ENCODE results near the gene ZNF267. TPM values are rescaled to one million over a fixed set of nuclear protein-coding genes. Genes with fewer than 3 reads are reported as not detected.

Gene ZNF267
- total and polyA plus RNA-seq, 2 of the 8 experiments (the other 6 are each of a cell fraction or from before 2014, with no cell fraction given): 5.5 to 28.3 TPM

- H3K27ac ChIP-seq (ENCODE audit: low read depth, low read length): no peak overlapping the region
- no peak overlapping the region for H2AK5ac ChIP-seq (ENCODE audit: low read depth, low read length)
- no peaks in the 10 kb centered on the region for H3K36me3 ChIP-seq (ENCODE audit: control insufficient read depth in 2 of 4, insufficient read depth in 4 of 4, low read length in 3 of 4)
- ChIA-PET POLR2A (ENCODE audit: partially characterized antibody) (no interaction called here), CTCF (ENCODE audit: partially characterized antibody) (interaction anchor here (0.8 to 1.1 kb wide), 3 partner anchors 8 to 837 kb away, joined by 3 to 4 read pairs (median 3); no protein-coding TSS in a partner anchor)
- H3K23ac ChIP-seq (ENCODE audit: insufficient read length): no peak overlapping the region
- no peak overlapping the region for H3K4ac ChIP-seq (replicated peaks; ENCODE audit: insufficient read length, low read depth, low read length)
- no peak overlapping the region for H2BK20ac ChIP-seq (ENCODE audit: low read length)
- no peak overlapping the region for H3K4me3 ChIP-seq (ENCODE audit: extremely low read depth in 1 of 4, insufficient read depth in 2 of 4, low read depth in 3 of 4, low read length in 4 of 4)
- no peaks in the 10 kb centered on the region for H4K20me1 ChIP-seq (replicated peaks in 1 of 2; ENCODE audit: control insufficient read depth in 1 of 2, insufficient read depth in 2 of 2, low read length in 2 of 2)
- H3K18ac ChIP-seq (ENCODE audit: extremely low read depth, low read length): no peak overlapping the region
- H2AFZ ChIP-seq (ENCODE audit: low read length): no peak overlapping the region
- no peak overlapping the region for H2BK12ac ChIP-seq (ENCODE audit: low read depth, low read length)
- H4K5ac ChIP-seq (ENCODE audit: insufficient read length, low read depth, low read length): no peak overlapping the region
- FAIRE-seq: no peak
- H2BK120ac ChIP-seq (replicated peaks; ENCODE audit: low read depth, low read length): no peak overlapping the region
- H3K9me3 ChIP-seq (ENCODE audit: insufficient read depth in 2 of 2, low read depth in 1 of 2, low read length in 1 of 2): peaks cover 31% of the 10 kb centered on the region in 2 experiments
- no peaks in the 10 kb centered on the region for H3K4me1 ChIP-seq (replicated peaks in 1 of 4; ENCODE audit: control insufficient read depth in 3 of 4, insufficient read depth in 4 of 4, low read length in 3 of 4)
- no peak overlapping the region for H3K4me2 ChIP-seq (ENCODE audit: insufficient read depth in 1 of 2, low read depth in 2 of 2, low read length in 2 of 2)
- DNase-seq (ENCODE audit: low read depth in 1 of 2, low spot score in 2 of 2): no peak
- no peak overlapping the region for H2BK15ac ChIP-seq (ENCODE audit: low read length)
- 70% methylated on average over 3 of the region's 3 CpGs; no CpG with 5 or more reads in 1 of the 2 experiments for WGBS, 2 experiments (ENCODE audit: extremely low coverage in 1 of 2, insufficient coverage in 1 of 2, insufficient read length in 1 of 2, insufficient replicate concordance in 2 of 2, low coverage in 1 of 2, low lambda C conversion rate in 2 of 2, missing lambda C conversion rate in 1 of 2)
- H2BK5ac ChIP-seq (ENCODE audit: low read depth, low read length): no peak overlapping the region
- H4K8ac ChIP-seq (ENCODE audit: extremely low read depth, insufficient read depth, low read length): no peak overlapping the region
- H3K27me3 ChIP-seq (replicated peaks in 1 of 4; ENCODE audit: control insufficient read depth in 3 of 4, extremely low read depth in 1 of 4, insufficient read depth in 3 of 4, low read length in 3 of 4): no peaks in the 10 kb centered on the region
- TF ChIP-seq HDAC2 (IDR thresholded peaks at IDR 0.05; ENCODE audit: borderline replicate concordance in 1 of 2, low read depth in 2 of 2, low read length in 2 of 2) (no peak), POLR2A (IDR thresholded peaks at IDR 0.05; ENCODE audit: control extremely low read depth in 1 of 2, low read depth in 2 of 2, low read length in 2 of 2) (no peak), TAF1 (IDR thresholded peaks at IDR 0.05; ENCODE audit: low read depth, low read length) (no peak), EGR1 (IDR thresholded peaks at IDR 0.05; ENCODE audit: borderline replicate concordance, low read depth, low read length) (no peak), RNF2 (IDR thresholded peaks at IDR 0.05; ENCODE audit: borderline replicate concordance, low read depth, low read length, missing control alignments, poor library complexity, severe bottlenecking) (no peak), POU5F1 (IDR thresholded peaks at IDR 0.05; ENCODE audit: low read depth, low read length) (no peak), GTF2F1 (IDR thresholded peaks at IDR 0.05; ENCODE audit: borderline replicate concordance, low read depth, low read length) (no peak), TBP (IDR thresholded peaks at IDR 0.05; ENCODE audit: low read depth, low read length) (no peak), TCF12 (IDR thresholded peaks at IDR 0.05; ENCODE audit: low read depth, low read length) (no peak), SIRT6 (IDR thresholded peaks at IDR 0.05; ENCODE audit: low read length) (no peak)
- no peaks in the 10 kb centered on the region for H3K79me2 ChIP-seq (ENCODE audit: control insufficient read depth in 1 of 2, insufficient read depth in 2 of 2, low read length in 2 of 2)
- H3K14ac ChIP-seq (ENCODE audit: insufficient read length): no peak overlapping the region
- H3K9ac ChIP-seq (replicated peaks in 1 of 4; ENCODE audit: extremely low read depth in 1 of 4, low read depth in 3 of 4, low read length in 3 of 4): no peak overlapping the region
- no peaks in the 10 kb centered on the region for H3K79me1 ChIP-seq (ENCODE audit: low read depth, low read length)
- H3K23me2 ChIP-seq (ENCODE audit: low read depth, low read length): no peaks in the 10 kb centered on the region
- H3K56ac ChIP-seq (replicated peaks; ENCODE audit: insufficient read length, low read depth, low read length): no peak overlapping the region
- no peak overlapping the region for H4K91ac ChIP-seq (replicated peaks; ENCODE audit: insufficient read length, low read length)
Observed at GRCh38 chr16:31860508-31860907, 13.1 kb upstream of the ZNF267 start.
